ENCODE data around the gene BLOC1S1.

DNA sequence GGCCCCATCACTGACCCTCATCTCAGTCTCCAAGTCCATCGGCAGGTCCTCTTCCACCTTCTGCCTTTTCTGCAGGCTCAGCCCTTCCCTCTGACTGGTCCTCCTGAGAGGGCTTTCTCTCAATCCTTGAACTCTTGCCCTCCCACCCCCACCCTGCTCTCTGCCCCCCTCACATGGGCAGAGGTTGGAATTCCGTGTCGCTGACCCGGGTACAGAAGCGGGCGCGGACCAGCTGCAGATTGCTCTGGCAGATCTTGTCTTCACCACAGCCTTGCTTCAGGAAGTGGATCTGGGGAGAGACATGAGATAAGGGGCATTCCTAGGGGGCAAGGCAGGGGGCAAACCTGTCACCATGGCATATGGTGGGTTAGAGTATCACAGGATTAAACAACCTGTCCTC is 20.5 kb upstream of the BLOC1S1 start:
- TF ChIP-seq POLR2A (IDR thresholded peaks at IDR 0.05; ENCODE audit: low read depth, low read length) (no peak), BHLHE40 (IDR thresholded peaks at IDR 0.05; ENCODE audit: borderline replicate concordance in 1 of 2, low read depth in 2 of 2, low read length in 1 of 2) (no peak), POLR2AphosphoS2 (IDR thresholded peaks at IDR 0.05; ENCODE audit: low read depth, low read length) (no peak), ETV6 (conservative IDR thresholded peaks at IDR 0.05 in 1 of 2, IDR thresholded peaks at IDR 0.05 in 1 of 2; ENCODE audit: borderline replicate concordance in 1 of 2, low read depth in 1 of 2) (no peak), BRCA1 (IDR thresholded peaks at IDR 0.05; ENCODE audit: low read depth, low read length) (no peak), TCF7 (IDR thresholded peaks at IDR 0.05; ENCODE audit: borderline replicate concordance) (no peak), E2F4 (IDR thresholded peaks at IDR 0.05; ENCODE audit: low read depth, low read length) (no peak)
- TF ChIP-seq, protein P1, sequence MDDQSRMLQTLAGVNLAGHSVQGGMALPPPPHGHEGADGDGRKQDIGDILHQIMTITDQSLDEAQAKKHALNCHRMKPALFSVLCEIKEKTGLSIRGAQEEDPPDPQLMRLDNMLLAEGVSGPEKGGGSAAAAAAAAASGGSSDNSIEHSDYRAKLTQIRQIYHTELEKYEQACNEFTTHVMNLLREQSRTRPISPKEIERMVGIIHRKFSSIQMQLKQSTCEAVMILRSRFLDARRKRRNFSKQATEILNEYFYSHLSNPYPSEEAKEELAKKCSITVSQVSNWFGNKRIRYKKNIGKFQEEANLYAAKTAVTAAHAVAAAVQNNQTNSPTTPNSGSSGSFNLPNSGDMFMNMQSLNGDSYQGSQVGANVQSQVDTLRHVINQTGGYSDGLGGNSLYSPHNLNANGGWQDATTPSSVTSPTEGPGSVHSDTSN (IDR thresholded peaks at IDR 0.05; ENCODE audit: insufficient replicate concordance, low read depth, low read length), result no peak
- TF ChIP-seq, protein P2, sequence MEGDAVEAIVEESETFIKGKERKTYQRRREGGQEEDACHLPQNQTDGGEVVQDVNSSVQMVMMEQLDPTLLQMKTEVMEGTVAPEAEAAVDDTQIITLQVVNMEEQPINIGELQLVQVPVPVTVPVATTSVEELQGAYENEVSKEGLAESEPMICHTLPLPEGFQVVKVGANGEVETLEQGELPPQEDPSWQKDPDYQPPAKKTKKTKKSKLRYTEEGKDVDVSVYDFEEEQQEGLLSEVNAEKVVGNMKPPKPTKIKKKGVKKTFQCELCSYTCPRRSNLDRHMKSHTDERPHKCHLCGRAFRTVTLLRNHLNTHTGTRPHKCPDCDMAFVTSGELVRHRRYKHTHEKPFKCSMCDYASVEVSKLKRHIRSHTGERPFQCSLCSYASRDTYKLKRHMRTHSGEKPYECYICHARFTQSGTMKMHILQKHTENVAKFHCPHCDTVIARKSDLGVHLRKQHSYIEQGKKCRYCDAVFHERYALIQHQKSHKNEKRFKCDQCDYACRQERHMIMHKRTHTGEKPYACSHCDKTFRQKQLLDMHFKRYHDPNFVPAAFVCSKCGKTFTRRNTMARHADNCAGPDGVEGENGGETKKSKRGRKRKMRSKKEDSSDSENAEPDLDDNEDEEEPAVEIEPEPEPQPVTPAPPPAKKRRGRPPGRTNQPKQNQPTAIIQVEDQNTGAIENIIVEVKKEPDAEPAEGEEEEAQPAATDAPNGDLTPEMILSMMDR (IDR thresholded peaks at IDR 0.05 in 2 of 3, conservative IDR thresholded peaks at IDR 0.05 in 1 of 3; ENCODE audit: control insufficient read depth in 2 of 3, extremely low read depth in 1 of 3, insufficient read depth in 1 of 3, low read depth in 3 of 3, low read length in 3 of 3), result no peak
- TF ChIP-seq, protein P3, sequence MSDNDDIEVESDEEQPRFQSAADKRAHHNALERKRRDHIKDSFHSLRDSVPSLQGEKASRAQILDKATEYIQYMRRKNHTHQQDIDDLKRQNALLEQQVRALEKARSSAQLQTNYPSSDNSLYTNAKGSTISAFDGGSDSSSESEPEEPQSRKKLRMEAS (IDR thresholded peaks at IDR 0.05; ENCODE audit: low read depth, low read length), result no peak

Data from GM12878 (cell line).